Kidney epithelial cell (primary cell): Measurements from ENCODE around the gene PIP5KL1. TPM values are rescaled to one million over a fixed set of nuclear protein-coding genes. Genes with fewer than 3 reads are reported as not detected.

Source experiments
- DNase-seq: peaks from one replicate; pipeline ENCODE4 v3.0.0-alpha.2; 2010; ENCODE audit warnings: low read depth
- H3K27me3 ChIP-seq: 2 replicates; pipeline ENCODE4 v1.6.0; 2011; ENCODE audit warnings: low read length; ENCODE audit not compliant: control insufficient read depth, insufficient read depth
- H3K36me3 ChIP-seq: 2 replicates; pipeline ENCODE4 v1.5.1; 2011; ENCODE audit warnings: low read length; ENCODE audit not compliant: control insufficient read depth, insufficient read depth
- H3K4me3 ChIP-seq: 2 replicates; pipeline ENCODE4 v1.5.1; 2011; ENCODE audit warnings: low read depth, mild to moderate bottlenecking, control low read depth, low read length
- CTCF ChIP-seq: IDR thresholded peaks from 2 replicates; pipeline ENCODE4 v1.5.1; 2011; ENCODE audit warnings: mild to moderate bottlenecking, moderate library complexity, low read length, control low read depth, inconsistent platforms; ENCODE audit not compliant: insufficient read depth, poor library complexity, severe bottlenecking
- total RNA-seq: library from RNA; depleted of rRNA; stranded (reverse); fragments of >200 nt; gene quantifications from 2 replicates; pipeline ENCODE4 v1.2.3, GENCODE V29; 2015

PIP5KL1 gene
- total RNA-seq, 1 donor from 2014 or later = 3.6 TPM

DNA sequence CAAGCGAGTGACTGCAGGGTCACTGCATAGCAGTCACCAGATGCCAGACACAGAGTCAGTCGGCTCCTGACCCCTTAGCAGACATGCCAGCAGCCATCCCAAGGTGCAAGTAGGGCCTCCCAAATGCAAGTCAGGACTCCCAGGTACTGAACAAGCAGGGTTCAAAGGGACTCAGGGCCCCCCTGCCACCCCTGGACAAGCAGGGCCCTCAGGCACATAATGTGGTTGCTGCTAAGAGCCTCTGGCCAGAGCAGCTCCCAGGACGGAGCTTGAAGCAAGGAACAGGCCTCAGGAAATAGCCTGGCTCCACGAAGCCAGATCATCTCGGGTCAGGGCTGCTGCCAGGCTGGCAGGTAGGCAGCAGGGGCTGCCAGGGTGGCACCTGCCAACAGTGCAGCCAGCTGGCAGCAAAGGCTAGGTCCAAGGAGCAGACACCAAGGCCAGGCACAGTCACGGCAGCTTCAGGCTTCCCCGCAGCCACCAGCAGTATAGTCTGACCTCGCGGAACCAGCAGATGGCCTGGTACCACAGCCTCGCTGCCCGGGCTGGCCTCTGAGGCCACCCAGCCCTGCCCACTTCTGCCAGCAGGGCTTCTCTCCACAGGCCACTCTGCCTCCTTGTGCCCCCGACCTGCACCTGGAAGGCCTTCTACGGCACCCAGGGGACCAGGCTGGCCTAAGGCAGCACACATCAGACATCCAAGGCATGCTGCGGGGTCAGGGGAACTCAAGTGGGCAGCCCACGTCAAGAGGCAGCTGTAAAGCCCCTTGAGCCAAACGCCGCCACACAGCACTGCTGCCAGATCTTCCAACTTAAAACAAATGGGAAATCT, 42.8 kb upstream of the PIP5KL1 start:
- no peak overlapping the region for H3K4me3 ChIP-seq
- no peak for DNase-seq
- H3K27me3 ChIP-seq = no peaks in the 10 kb centered on the region
- TF ChIP-seq CTCF = no peak
- H3K36me3 ChIP-seq = no peaks in the 10 kb centered on the region

DNA sequence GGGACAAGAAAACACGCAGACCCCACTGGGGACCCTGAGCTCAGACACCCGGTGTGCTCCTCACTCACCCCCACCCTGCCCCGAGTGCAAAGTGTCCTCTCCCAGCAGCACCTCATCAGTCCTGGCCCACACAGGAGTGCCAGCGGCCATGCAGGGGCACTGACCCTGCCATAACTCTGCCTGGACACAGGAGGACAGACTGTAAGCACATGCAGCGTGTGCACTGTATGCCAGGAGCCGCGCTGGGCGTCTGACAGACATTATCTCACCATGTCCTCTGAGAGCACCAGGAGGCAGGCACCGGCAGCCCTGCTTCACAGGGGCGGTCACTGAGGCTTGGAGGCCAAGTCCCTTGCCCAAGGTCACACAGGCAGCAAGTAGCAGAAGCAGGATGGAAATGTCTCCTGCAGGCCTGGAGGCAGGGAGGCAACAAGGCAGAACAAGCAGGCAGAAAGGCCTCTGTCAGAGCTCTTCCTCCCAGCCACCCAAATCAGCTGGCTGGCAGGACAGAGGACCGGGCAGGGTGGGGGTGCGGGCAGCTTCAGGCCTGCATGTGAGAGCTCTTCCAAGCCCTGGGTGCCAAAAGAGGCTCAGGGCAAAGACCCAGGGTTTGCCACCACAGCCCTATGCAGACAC, 41.8 kb upstream of the PIP5KL1 start:
- no peak for TF ChIP-seq CTCF
- Histone ChIP-seq H3K4me3 (no peak overlapping the region), H3K27me3 (no peaks in the 10 kb centered on the region), H3K36me3 (no peaks in the 10 kb centered on the region)
- DNase-seq = no peak

- DNase-seq = no peak
- Histone ChIP-seq H3K36me3 (no peaks in the 10 kb centered on the region), H3K4me3 (no peak overlapping the region), H3K27me3 (no peaks in the 10 kb centered on the region)
- TF ChIP-seq CTCF = no peak
Measured at GRCh38 chr9:127971357-127972235, 41.0 kb upstream of the PIP5KL1 start.

DNA sequence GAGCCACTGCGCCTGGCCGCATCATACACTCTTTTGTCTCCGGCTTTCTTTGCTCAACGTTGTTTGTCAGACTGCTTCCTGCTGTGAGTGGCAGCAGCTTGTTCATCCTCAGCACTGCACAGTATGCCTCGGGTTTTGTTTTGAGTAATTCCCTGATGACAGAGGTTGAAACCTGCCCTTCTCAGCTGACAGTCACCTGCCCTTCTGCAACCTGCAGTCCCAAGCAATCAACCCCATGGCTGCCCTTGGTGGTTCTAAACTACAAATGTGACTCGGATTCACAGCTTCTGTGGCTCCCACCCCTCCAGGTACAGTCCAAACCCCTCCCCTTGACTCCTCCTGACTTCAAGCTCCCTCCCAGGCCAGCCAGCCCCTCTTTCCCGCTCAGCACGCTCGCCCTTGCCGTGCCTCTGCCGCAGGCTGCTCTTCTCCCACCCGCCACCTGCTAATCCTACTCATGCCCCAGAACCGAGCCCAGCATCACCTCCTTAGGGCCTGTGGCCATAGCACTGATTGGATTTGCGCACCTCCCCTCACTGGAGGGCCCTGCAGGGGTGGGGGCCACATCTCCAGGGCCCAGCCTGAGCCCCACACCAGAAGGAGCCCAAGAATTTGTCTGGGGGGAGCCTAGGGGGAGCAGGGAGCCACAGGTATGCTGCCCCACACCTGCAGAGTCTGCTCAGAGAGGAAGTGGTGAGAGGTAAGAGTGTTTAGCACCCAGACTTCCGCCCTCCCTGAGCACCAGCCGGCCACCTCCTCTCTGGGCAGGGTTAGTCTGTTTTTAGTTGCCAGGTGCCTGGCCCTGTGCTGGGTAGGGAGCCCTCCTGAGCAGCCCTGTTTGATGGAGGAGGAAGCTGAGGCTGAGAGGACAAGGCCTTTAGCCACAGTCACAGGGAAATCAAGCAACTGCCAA, 40.1 kb upstream of the PIP5KL1 start:
- H3K36me3 ChIP-seq = no peaks in the 10 kb centered on the region
- no peaks in the 10 kb centered on the region for H3K27me3 ChIP-seq
- TF ChIP-seq CTCF = no peak
- no peak for DNase-seq
- no peak overlapping the region for H3K4me3 ChIP-seq

DNA sequence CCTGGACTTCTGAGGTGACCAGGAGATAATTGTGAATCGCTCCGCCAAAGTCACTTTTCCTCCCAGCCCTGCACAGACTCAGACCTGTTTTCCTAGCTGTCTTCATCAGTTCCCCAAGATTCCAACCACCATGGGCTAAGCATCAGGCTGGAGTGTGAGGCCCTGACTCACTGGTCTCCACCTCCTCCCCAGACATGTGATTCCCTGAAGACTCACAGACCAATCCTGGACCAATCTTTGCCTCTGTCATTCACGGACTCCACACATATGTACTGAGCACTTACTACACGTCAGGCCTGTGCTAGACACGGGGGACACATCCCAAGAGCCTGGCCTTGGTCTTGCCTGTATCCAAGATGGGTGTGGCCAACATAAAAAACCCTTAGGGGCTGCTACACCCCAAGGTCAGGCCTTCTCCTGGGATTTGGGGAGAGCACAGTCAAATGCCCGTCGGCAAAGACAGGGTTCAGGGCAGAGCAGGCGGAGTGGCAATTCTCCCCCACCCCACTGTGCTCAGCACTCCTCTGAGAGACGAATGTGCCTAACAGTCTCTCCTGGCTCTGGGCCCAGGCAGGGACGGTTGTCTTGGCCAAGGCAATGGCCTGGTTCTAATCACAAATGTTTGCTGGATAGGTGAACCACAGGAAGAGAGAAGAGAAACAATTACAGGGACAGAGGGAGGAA, 38.3 kb upstream of the PIP5KL1 start:
- Histone ChIP-seq H3K27me3 (no peaks in the 10 kb centered on the region), H3K36me3 (no peaks in the 10 kb centered on the region), H3K4me3 (no peak overlapping the region)
- TF ChIP-seq CTCF = no peak
- peak; percentile 29 for DNase-seq
